Amygdala (tissue), 56 donors: ENCODE results near the gene CACNA1C.

Experiments used
- DNase-seq, 56 donors: peaks; one replicate each; lab custom pipeline; 2025; lab: John Stamatoyannopoulos, UW

The CACNA1C gene

GRCh38 chr12:2224961-2225360 is 172.2 kb downstream of the CACNA1C start:
- DNase-seq: no peak

DNA sequence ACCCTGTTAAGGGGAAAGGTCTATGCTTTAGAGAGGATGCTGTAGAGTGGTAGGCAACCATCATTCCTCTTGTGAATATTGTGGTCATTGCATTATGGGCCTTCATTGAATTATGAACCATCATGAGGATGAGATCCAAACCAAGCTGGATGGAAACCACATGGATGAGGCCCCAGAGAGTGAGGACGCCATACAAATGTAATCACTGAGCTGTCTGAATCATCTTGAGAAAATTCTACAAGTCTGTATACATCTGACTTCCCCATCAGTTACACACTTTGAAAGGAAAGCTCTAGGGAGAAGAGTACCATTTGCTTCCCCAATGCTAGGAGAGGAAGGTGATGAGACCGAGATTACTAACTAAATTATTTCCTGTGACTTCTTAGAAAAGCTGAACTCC is 172.9 kb downstream of the CACNA1C start:
- no peak for DNase-seq

DNA sequence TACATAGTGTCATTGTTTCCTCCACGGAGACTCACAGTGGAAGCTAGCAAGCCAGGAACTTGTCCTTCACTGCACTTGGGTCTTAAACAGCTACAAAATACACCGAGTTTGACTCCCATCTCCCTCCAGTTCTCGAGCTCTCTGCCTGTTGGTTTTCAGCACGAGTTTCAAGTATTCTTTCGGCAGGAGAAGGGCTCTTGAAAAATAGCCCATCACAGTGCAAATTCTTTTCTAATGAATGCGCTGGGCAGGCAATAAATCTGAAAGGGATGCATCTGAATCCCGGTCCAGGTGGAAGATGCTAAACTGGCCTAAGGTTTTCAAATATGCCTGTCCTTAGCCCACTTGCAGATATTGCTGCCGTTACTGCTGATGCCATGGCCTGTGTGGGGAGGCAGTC is 173.9 kb downstream of the CACNA1C start:
- no peak for DNase-seq

GRCh38 chr12:2227360-2227759 is 174.6 kb downstream of the CACNA1C start:
- DNase-seq: no peak

GRCh38 chr12:2228535-2228934 is 175.7 kb downstream of the CACNA1C start:
- no peak for DNase-seq

GRCh38 chr12:2229661-2230539 is 177.1 kb downstream of the CACNA1C start:
- DNase-seq: no peak

DNA sequence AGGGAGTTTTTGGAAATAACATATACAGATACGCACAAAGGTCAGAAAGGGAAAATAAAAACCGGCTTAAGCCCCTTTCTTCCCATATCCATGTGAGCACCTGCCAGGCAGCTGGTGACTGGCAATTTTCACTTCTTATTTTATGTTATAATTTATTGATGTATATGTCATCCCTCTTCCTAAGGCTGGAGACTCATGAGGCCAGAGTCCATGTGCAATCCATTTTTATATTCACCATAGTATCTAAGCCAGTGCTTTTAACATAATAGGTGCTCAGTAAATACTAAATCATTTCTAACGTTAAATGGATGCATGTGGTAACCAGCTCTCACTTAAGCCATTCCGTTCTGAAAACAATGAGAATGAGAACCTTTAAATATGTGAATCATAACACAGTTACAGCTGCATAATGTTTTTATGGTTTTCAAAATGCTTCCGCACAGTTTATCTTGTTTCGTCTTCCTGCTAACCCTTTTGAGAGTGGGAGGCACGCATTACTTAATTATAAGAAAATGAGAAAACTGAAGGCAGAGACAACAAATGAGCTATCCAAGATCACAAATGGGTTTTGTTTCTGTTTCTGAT is 178.3 kb downstream of the CACNA1C start:
- DNase-seq: no peak

- DNase-seq: no peak
Observed at GRCh38 chr12:2231956-2232355, 179.2 kb downstream of the CACNA1C start.

DNA sequence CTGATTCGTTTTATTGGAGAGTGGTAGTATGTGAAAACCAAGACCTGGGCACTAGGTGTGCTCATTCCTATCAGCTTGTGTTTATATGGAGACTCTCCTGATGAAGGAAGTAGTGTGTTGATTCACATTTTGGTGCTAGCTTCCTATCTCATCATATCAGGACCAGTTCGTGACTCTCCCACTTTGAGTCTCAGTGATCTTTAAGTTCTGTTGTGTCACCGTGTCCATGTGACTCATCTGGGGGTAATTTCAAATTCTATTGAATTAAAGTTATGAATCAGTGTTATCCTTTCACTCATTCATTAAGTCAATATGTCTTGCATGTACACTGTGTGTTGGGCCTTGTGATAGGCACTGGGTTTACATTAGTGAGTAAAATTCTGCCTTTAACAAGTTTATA is 180.2 kb downstream of the CACNA1C start:
- DNase-seq: no peak

DNA sequence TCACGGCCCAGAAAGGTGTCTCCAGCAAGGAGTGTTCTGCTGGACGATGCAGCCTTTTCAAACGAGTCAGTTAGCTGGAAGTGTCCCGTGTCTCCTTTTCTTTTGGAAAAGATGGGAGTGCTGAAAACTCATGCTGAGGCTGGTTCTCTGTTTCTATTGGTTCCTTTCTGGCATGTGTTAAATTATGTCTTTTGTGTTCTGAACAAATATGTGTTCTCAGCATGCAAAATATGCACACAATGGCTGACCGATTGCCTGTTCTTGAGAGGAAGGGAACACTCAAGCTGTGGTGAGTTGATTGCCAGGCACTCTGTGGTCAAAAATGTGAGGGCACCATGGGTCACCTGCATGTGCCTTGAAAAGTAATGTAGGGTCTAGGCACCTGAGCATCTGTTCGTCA is 181.3 kb downstream of the CACNA1C start:
- DNase-seq: no peak

DNA sequence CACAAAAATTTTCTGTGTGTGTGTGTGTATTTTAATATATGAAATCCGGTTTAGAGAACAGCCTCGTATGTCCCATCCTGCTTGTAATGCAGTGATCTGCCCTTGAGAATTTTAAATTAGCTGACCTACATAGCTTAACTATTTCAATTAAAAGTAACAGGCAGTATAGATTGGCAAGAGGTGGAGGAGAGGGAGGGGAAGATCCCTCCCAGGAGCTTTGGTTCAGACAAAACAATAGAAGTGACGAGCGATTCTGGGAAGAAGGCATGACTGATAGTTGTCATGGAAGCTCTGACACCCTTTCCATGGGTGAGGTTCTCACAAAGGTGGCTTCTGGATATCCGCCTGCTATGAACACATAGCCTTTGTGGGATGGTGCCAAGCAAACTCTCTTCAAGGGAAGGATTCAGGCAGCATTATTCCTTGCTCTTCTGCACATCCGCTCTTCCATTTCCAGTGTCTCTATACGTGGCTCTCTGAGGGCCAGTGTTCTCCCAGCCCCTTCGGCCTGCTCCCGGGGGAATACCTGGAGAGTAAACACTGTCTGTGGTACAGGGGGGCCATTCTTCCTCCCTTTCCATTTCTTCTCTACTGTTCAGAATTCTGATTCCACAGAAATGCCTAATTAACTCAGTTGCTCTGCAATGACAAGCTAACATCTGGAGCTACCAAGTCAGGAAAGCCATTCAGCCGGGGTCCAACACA is 182.0 kb downstream of the CACNA1C start:
- DNase-seq: no peak

GRCh38 chr12:2236506-2237294 is 183.9 kb downstream of the CACNA1C start:
- DNase-seq: no peak

DNA sequence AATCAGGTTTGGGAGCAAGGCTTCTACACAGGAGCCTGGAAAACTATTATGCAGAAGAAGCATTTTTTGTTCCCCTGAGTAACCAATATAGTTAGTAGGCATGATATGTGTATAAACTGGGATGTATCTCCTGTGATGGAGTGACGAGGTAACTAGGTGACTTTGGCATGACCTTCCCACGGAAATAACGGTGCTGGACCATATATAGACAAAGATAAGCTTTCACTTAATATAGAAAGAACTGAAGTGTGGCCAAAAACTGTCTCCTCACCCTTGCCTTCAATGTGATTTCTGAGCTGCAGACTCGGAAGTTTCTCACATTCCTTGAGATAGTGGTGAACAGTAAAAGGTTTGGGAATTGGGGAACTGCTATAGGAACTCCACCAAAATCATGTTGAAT is 185.3 kb downstream of the CACNA1C start:
- no peak for DNase-seq

GRCh38 chr12:2239381-2239871 is 186.6 kb downstream of the CACNA1C start:
- DNase-seq: peak in 9 of 56 donors; percentile 7 to 31 (median 10)

DNA sequence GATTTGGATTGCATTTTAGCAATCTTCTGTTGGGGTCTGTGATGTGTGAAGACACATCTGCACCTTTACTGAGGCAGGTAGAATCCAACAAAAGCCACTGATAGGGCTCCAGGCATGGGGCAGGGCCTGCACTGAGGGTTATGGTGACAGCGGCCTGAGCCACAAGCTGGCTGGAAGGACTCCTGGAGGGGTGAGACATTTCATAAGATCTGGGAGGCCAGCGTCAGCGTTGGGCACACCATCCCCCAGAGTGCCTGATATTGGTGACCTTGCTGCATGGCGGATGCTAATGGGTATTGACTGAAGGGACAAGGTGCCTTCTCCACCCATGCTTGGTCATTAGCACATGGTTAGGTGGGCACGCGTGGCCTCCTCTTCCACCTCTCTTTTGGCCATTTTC is 187.6 kb downstream of the CACNA1C start:
- no peak for DNase-seq

DNA sequence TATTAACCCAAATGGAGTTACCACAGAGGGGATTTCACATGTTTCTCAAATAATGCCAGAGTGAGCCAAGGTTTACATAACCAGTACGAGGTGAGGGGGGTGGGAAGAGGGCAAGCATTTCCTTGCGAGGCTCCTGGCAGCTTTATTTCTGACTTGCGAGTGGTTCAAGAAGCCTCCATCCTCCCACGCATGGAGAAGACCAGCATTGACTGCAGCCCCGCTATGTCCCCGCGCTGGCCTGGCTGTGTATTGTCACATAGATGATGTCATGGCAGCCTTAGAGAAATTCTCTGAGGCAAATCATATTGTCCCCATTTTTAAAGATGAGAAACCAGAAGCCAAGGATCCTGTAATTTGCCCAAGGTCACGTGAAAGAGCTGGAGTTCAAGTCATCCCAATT is 188.2 kb downstream of the CACNA1C start:
- DNase-seq: no peak

DNA sequence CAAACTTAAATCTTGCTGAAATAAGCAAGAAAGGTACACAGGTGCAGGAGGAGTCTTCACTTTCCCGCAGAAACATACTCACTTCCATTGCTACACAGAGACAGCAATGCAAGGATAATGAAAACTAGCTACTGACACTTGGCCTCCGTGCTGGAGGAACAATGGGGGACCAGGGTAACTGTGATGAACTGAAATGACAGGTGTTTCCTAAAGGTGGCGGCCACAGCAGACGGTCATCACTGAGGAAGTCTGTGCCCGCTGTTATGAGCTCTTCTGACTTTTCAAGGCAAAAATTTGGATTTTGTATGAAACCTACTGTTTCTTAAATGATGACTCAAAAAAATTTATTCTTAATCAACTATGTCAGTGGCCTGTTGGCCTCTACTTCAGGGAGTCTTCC is 189.4 kb downstream of the CACNA1C start:
- no peak for DNase-seq

GRCh38 chr12:2242816-2243215 is 190.0 kb downstream of the CACNA1C start:
- DNase-seq: no peak

GRCh38 chr12:2243275-2243674 is 190.5 kb downstream of the CACNA1C start:
- DNase-seq: no peak

GRCh38 chr12:2244013-2244861 is 191.4 kb downstream of the CACNA1C start:
- DNase-seq: no peak
